ENCODE data around the gene MPDZ. TPM values are rescaled to one million over a fixed set of nuclear protein-coding genes. Genes with fewer than 3 reads are reported as not detected.

MPDZ gene
- total and polyA plus RNA-seq, 2 of the 13 experiments (the other 11 are each of a cell fraction or from before 2014, with no cell fraction given), result 12.4 to 14.7 TPM

DNA sequence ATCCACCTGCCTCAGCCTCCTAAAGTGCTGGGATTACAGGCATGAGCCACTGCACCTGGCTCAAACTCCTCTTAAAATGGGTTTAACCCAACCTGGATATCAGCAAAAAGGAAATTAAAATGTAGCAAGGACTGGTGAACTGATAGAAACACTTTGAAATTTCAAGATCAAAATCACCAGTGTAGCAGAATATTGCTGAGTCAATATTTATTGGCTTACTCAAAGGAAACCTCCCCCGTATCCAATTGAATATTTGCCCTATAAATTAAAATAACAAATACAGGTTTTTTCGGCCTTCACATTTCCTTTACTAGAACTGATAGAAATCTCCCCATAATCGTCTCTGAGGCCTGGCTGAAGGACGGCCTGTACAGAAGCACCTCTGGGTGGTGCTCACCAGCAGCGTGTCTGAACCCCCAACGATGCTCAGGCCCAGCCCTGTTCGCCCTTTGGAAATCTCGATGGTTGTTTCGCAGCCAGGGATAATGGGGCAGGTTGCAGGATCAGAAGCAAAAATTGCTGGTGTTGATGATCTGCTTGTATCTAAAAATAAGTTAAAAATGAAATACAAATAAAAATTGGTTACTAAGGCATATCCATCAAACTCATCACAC lies 156.6 kb downstream of the MPDZ start:
- no TSS peak for BruUV-seq (replicated peaks)

DNA sequence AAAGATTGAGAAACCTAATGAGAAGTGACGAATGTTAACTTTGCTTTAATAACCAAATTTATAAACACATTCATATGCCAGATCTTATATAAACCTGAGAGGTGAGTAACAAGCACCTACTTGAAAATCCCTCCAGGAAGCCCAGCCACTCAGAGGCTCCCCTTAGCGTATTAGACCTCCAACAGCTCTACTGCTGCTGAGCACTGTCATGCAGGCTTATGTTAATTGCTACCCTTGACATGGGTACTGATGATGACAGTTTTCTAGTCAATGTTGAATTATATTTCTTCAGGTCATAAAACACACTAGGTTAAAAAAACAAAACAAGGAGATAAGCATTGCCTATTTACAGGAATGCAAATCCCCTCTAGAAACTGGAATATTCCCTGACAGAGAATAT lies 161.2 kb downstream of the MPDZ start:
- BruUV-seq (replicated peaks), result no TSS peak
- H3K27ac ChIP-seq (ENCODE audit: extremely low read length, insufficient read depth, low read length), result no peak overlapping the region
- CTCF ChIA-PET (ENCODE audit: low intra/inter-chr PET ratio, low total read pairs), result no interaction called here

More for the DNA sequence above, 156.6 kb downstream of the MPDZ start:
- Histone ChIP-seq H3K27me3 (ENCODE audit: control insufficient read depth in 1 of 2, insufficient read depth in 2 of 2, low read length in 2 of 2) (no peaks in the 10 kb centered on the region), H3K9me3 (ENCODE audit: low read length) (no peaks in the 10 kb centered on the region), H3K4me2 (ENCODE audit: low read depth, low read length) (no peak overlapping the region), H3K36me3 (replicated peaks in 1 of 2; ENCODE audit: control insufficient read depth in 1 of 2, insufficient read depth in 2 of 2, low read length in 2 of 2) (peaks cover 2 to 7% of the 10 kb centered on the region in 2 experiments; a peak in 2 of 5 replicates), H3K4me1 (ENCODE audit: insufficient read depth, low read length) (no peaks in the 10 kb centered on the region), H2AFZ (ENCODE audit: low read length) (no peak overlapping the region), H4K20me1 (ENCODE audit: insufficient read depth, low read length) (no peaks in the 10 kb centered on the region), H3K4me3 (replicated peaks in 1 of 3; ENCODE audit: insufficient read depth in 1 of 3, low read depth in 2 of 3, low read length in 3 of 3) (no peak overlapping the region), H3K9ac (ENCODE audit: insufficient read depth, low read depth, low read length) (no peak overlapping the region), H3K79me2 (ENCODE audit: insufficient read depth, low read length) (no peaks in the 10 kb centered on the region), H3K27ac (ENCODE audit: extremely low read length, insufficient read depth, low read length) (no peak overlapping the region)
- WGBS (ENCODE audit: low lambda C conversion rate), result 91% methylated on average over 9 of the region's 9 CpGs
- ChIA-PET POLR2A (no interaction called here), CTCF (ENCODE audit: low intra/inter-chr PET ratio, low total read pairs) (no interaction called here)
- TF ChIP-seq MAFF (IDR thresholded peaks at IDR 0.05; ENCODE audit: low read depth, low read length) (peak; percentile 82), MEF2D (CRISPR knock-in tag; IDR thresholded peaks at IDR 0.05) (no peak), MAFK (conservative IDR thresholded peaks at IDR 0.05 in 1 of 2, IDR thresholded peaks at IDR 0.05 in 1 of 2; ENCODE audit: low read length in 2 of 2) (peak; percentile 66 to 87)
- in situ Hi-C loops (cut with HindIII; ENCODE audit: extremely low pct_ligation_motif_present, low pct_unique_long_range_greater_than_20kb) (no loop called here), intact Hi-C loops (cut with micrococcal nuclease; ENCODE audit: unreplicated experiment) (no loop called here)
- FAIRE-seq, result no peak
- DNase-seq (ENCODE audit: low spot score), result no peak
- no peak for ATAC-seq

More for the DNA sequence above, 161.2 kb downstream of the MPDZ start:
- Histone ChIP-seq H3K36me3 (replicated peaks in 1 of 2; ENCODE audit: control insufficient read depth in 1 of 2, insufficient read depth in 2 of 2, low read length in 2 of 2) (0 out of 5 replicates have a peak, but pooled peaks cover 0 to 3% of the 10 kb centered on the region in 2 experiments), H4K20me1 (ENCODE audit: insufficient read depth, low read length) (no peaks in the 10 kb centered on the region), H3K9me3 (ENCODE audit: low read length) (no peaks in the 10 kb centered on the region), H3K4me2 (ENCODE audit: low read depth, low read length) (no peak overlapping the region), H2AFZ (ENCODE audit: low read length) (no peak overlapping the region), H3K9ac (ENCODE audit: insufficient read depth, low read depth, low read length) (no peak overlapping the region), H3K4me1 (ENCODE audit: insufficient read depth, low read length) (no peaks in the 10 kb centered on the region), H3K27me3 (ENCODE audit: control insufficient read depth in 1 of 2, insufficient read depth in 2 of 2, low read length in 2 of 2) (no peaks in the 10 kb centered on the region), H3K79me2 (ENCODE audit: insufficient read depth, low read length) (no peaks in the 10 kb centered on the region), H3K4me3 (replicated peaks in 1 of 3; ENCODE audit: insufficient read depth in 1 of 3, low read depth in 2 of 3, low read length in 3 of 3) (no peak overlapping the region)
- TF ChIP-seq, protein P1, sequence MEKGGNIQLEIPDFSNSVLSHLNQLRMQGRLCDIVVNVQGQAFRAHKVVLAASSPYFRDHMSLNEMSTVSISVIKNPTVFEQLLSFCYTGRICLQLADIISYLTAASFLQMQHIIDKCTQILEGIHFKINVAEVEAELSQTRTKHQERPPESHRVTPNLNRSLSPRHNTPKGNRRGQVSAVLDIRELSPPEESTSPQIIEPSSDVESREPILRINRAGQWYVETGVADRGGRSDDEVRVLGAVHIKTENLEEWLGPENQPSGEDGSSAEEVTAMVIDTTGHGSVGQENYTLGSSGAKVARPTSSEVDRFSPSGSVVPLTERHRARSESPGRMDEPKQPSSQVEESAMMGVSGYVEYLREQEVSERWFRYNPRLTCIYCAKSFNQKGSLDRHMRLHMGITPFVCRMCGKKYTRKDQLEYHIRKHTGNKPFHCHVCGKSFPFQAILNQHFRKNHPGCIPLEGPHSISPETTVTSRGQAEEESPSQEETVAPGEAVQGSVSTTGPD (CRISPR knock-in tag; IDR thresholded peaks at IDR 0.05), result no peak
- TF ChIP-seq SMARCC2 (IDR thresholded peaks at IDR 0.05), result no peak
- TF ChIP-seq NONO (IDR thresholded peaks at IDR 0.05), result no peak
- TF ChIP-seq NONO (CRISPR knock-in tag; conservative IDR thresholded peaks at IDR 0.05), result no peak
- TF ChIP-seq ATAD3A (CRISPR knock-in tag; IDR thresholded peaks at IDR 0.05), result no peak
- no peak for TF ChIP-seq ZNF263 (CRISPR knock-in tag; IDR thresholded peaks at IDR 0.05)
- no peak for TF ChIP-seq GZF1 (CRISPR knock-in tag; IDR thresholded peaks at IDR 0.05)
- no peak for TF ChIP-seq AKAP8 (CRISPR knock-in tag; IDR thresholded peaks at IDR 0.05)
- no peak for TF ChIP-seq EHMT2 (IDR thresholded peaks at IDR 0.05; ENCODE audit: borderline replicate concordance, low read depth, low read length)
- no peak for TF ChIP-seq HDAC2 (CRISPR knock-in tag; IDR thresholded peaks at IDR 0.05)
- no peak for TF ChIP-seq ZNF660 (CRISPR knock-in tag; IDR thresholded peaks at IDR 0.05; ENCODE audit: borderline replicate concordance, low read depth)
- TF ChIP-seq ZNF382 (CRISPR knock-in tag; IDR thresholded peaks at IDR 0.05; ENCODE audit: borderline replicate concordance), result no peak
- no peak for TF ChIP-seq KDM5B (CRISPR knock-in tag; IDR thresholded peaks at IDR 0.05; ENCODE audit: borderline replicate concordance)
- no peak for TF ChIP-seq NR3C1 (CRISPR knock-in tag; IDR thresholded peaks at IDR 0.05)
- no peak for TF ChIP-seq GPN1 (CRISPR knock-in tag; IDR thresholded peaks at IDR 0.05; ENCODE audit: borderline replicate concordance)
- ATAC-seq (no peak), DNase-seq (ENCODE audit: low spot score) (no peak), FAIRE-seq (no peak)
- intact Hi-C loops (cut with micrococcal nuclease; ENCODE audit: unreplicated experiment), result no loop called here
- 90% methylated on average over 2 of the region's 2 CpGs for WGBS (ENCODE audit: low lambda C conversion rate)
- in situ Hi-C loops (cut with HindIII; ENCODE audit: extremely low pct_ligation_motif_present, low pct_unique_long_range_greater_than_20kb), result no loop called here
- POLR2A ChIA-PET, result no interaction called here
